Measurements from ENCODE around the gene NSMCE1.

Gene NSMCE1

GRCh38 chr16:27239906-27240655, 28.5 kb downstream of the NSMCE1 start:
- Histone ChIP-seq H3K27me3 (ENCODE audit: insufficient read depth, low read length, poor library complexity) (no peaks in the 10 kb centered on the region), H3K4me2 (ENCODE audit: insufficient read depth, low read length) (no peak overlapping the region), H4K20me1 (ENCODE audit: insufficient read depth, low read length) (no peaks in the 10 kb centered on the region), H3K4me3 (ENCODE audit: low read depth in 1 of 2, low read length in 2 of 2) (no peak overlapping the region), H3K27ac (ENCODE audit: low read length) (peak overlapping the region; percentile 96), H3K36me3 (ENCODE audit: insufficient read depth, low read length) (peaks cover 17% of the 10 kb centered on the region; the same call in 1 of the 2 replicates), H3K9me3 (ENCODE audit: insufficient read depth, low read length, severe bottlenecking) (no peaks in the 10 kb centered on the region), H3K79me2 (ENCODE audit: insufficient read depth, low read length) (peaks cover 39% of the 10 kb centered on the region), H2AFZ (ENCODE audit: low read depth, low read length) (no peak overlapping the region), H3K9ac (ENCODE audit: low read depth, low read length) (no peak overlapping the region), H3K4me1 (ENCODE audit: insufficient read depth, low read length) (peaks cover 37% of the 10 kb centered on the region)
- TF ChIP-seq CTCF (IDR thresholded peaks at IDR 0.05; ENCODE audit: borderline replicate concordance, extremely low read depth, low read length, poor library complexity, severe bottlenecking) (no peak), EZH2 (IDR thresholded peaks at IDR 0.05; ENCODE audit: borderline replicate concordance, low read depth, low read length, severe bottlenecking) (no peak)
- DNase-seq (no peak), ATAC-seq (ENCODE audit: insufficient read depth, low read depth) (no peak)

GRCh38 chr16:27239026-27239425, 29.5 kb downstream of the NSMCE1 start:
- Histone ChIP-seq H3K27me3 (ENCODE audit: insufficient read depth, low read length, poor library complexity) (no peaks in the 10 kb centered on the region), H3K9me3 (ENCODE audit: insufficient read depth, low read length, severe bottlenecking) (no peaks in the 10 kb centered on the region), H3K4me1 (ENCODE audit: insufficient read depth, low read length) (peaks cover 48% of the 10 kb centered on the region), H3K79me2 (ENCODE audit: insufficient read depth, low read length) (peaks cover 34% of the 10 kb centered on the region), H3K27ac (ENCODE audit: low read length) (peak overlapping the region; percentile 96), H3K36me3 (ENCODE audit: insufficient read depth, low read length) (peaks cover 23% of the 10 kb centered on the region), H3K9ac (ENCODE audit: low read depth, low read length) (no peak overlapping the region), H3K4me2 (ENCODE audit: insufficient read depth, low read length) (no peak overlapping the region), H2AFZ (ENCODE audit: low read depth, low read length) (no peak overlapping the region), H4K20me1 (ENCODE audit: insufficient read depth, low read length) (no peaks in the 10 kb centered on the region), H3K4me3 (ENCODE audit: low read depth in 1 of 2, low read length in 2 of 2) (no peak overlapping the region)
- no peak for TF ChIP-seq CTCF (IDR thresholded peaks at IDR 0.05; ENCODE audit: borderline replicate concordance, extremely low read depth, low read length, poor library complexity, severe bottlenecking)
- no peak for TF ChIP-seq EZH2 (IDR thresholded peaks at IDR 0.05; ENCODE audit: borderline replicate concordance, low read depth, low read length, severe bottlenecking)
- no peak for DNase-seq
- no peak for ATAC-seq (ENCODE audit: insufficient read depth, low read depth)

- Histone ChIP-seq H3K4me2 (ENCODE audit: insufficient read depth, low read length) (no peak overlapping the region), H3K27me3 (ENCODE audit: insufficient read depth, low read length, poor library complexity) (no peaks in the 10 kb centered on the region), H3K79me2 (ENCODE audit: insufficient read depth, low read length) (peaks cover 34% of the 10 kb centered on the region), H3K9ac (ENCODE audit: low read depth, low read length) (peak overlapping the region; percentile 79; the same call in 1 of the 2 replicates), H2AFZ (ENCODE audit: low read depth, low read length) (no peak overlapping the region), H4K20me1 (ENCODE audit: insufficient read depth, low read length) (no peaks in the 10 kb centered on the region), H3K9me3 (ENCODE audit: insufficient read depth, low read length, severe bottlenecking) (no peaks in the 10 kb centered on the region), H3K36me3 (ENCODE audit: insufficient read depth, low read length) (peaks cover 27% of the 10 kb centered on the region), H3K27ac (ENCODE audit: low read length) (peak overlapping the region; percentile 96), H3K4me3 (ENCODE audit: low read depth in 1 of 2, low read length in 2 of 2) (no peak overlapping the region), H3K4me1 (ENCODE audit: insufficient read depth, low read length) (peaks cover 52% of the 10 kb centered on the region)
- TF ChIP-seq CTCF (IDR thresholded peaks at IDR 0.05; ENCODE audit: borderline replicate concordance, extremely low read depth, low read length, poor library complexity, severe bottlenecking), result no peak
- TF ChIP-seq EZH2 (IDR thresholded peaks at IDR 0.05; ENCODE audit: borderline replicate concordance, low read depth, low read length, severe bottlenecking), result no peak
- ATAC-seq (ENCODE audit: insufficient read depth, low read depth) (no peak), DNase-seq (no peak)
These were observed 30.0 kb downstream of the NSMCE1 start for GRCh38 chr16:27238591-27238990.
